GM18517 (cell line): ENCODE measurements around the gene FBLIM1.
"Not testable (repeated sequence)": the region's sequence is repeated elsewhere in the genome, so short reads cannot be mapped to it uniquely, and the experiment has no call there.

ENCODE experiments used
- ATAC-seq: cut with Tn5 transposase; IDR thresholded peaks from one replicate; pipeline ENCODE4 v1.9.1; 2021; ENCODE audit warnings: mild to moderate bottlenecking, moderate library complexity; ENCODE audit not compliant: unreplicated experiment

FBLIM1 gene

GRCh38 chr1:15803380-15803779 lies 44.8 kb downstream of the FBLIM1 start:
- ATAC-seq = no peak

GRCh38 chr1:15804060-15804459 lies 45.5 kb downstream of the FBLIM1 start:
- ATAC-seq = no peak

- ATAC-seq = no peak
These were observed 48.5 kb downstream of the FBLIM1 start for GRCh38 chr1:15807121-15807520.

GRCh38 chr1:15807549-15807948 lies 49.0 kb downstream of the FBLIM1 start, which contains the start of gene UQCRHL:
Gene UQCRHL (minus strand): TSS chr1:15807649. CDS start chr1:15807649, 0 bp downstream.
- ATAC-seq = not testable (repeated sequence)

GRCh38 chr1:15808955-15809354 lies 50.4 kb downstream of the FBLIM1 start:
- no peak for ATAC-seq

GRCh38 chr1:15810073-15810472 lies 51.5 kb downstream of the FBLIM1 start:
- no peak for ATAC-seq

- ATAC-seq = no peak
These were observed 58.1 kb downstream of the FBLIM1 start for GRCh38 chr1:15816674-15817073.

- ATAC-seq = no peak
These were observed 61.9 kb downstream of the FBLIM1 start for GRCh38 chr1:15820478-15820877.

- ATAC-seq = no peak
These were observed 67.2 kb downstream of the FBLIM1 start for GRCh38 chr1:15825800-15826199.

- no peak for ATAC-seq
These were observed 68.4 kb downstream of the FBLIM1 start for GRCh38 chr1:15826810-15827507.

GRCh38 chr1:15827567-15827966 lies 69.0 kb downstream of the FBLIM1 start:
- not testable (repeated sequence) for ATAC-seq

GRCh38 chr1:15828931-15829330 lies 70.3 kb downstream of the FBLIM1 start:
- ATAC-seq = not testable (repeated sequence)

GRCh38 chr1:15830258-15830657 lies 71.7 kb downstream of the FBLIM1 start:
- no peak for ATAC-seq

- ATAC-seq = no peak
These were observed 74.6 kb downstream of the FBLIM1 start for GRCh38 chr1:15833069-15833679.

- ATAC-seq = no peak
These were observed 75.3 kb downstream of the FBLIM1 start for GRCh38 chr1:15833842-15834405.

GRCh38 chr1:15834406-15835204 lies 76.0 kb downstream of the FBLIM1 start:
- peak; percentile 35 for ATAC-seq

GRCh38 chr1:15835205-15835740 lies 76.7 kb downstream of the FBLIM1 start:
- peak; percentile 19 for ATAC-seq

- ATAC-seq = peak; percentile 39
These were observed 77.3 kb downstream of the FBLIM1 start for GRCh38 chr1:15835741-15836510.
